MCF 10A (cell line): Measurements from ENCODE around the gene TGFBR3. TPM values are rescaled to one million over a fixed set of nuclear protein-coding genes. Genes with fewer than 3 reads are reported as not detected.

Experiments used
- BruUV-seq: library from RNA; stranded (reverse); fragments of 400-500 nt; replicated peaks from 2 replicates; lab custom pipeline; 2021; lab: Mats Ljungman, UMichigan
- CTCF ChIA-PET: fragments of 300-600 bp; sonication (Branson Sonifier 250); formaldehyde crosslinking; extraction: SDS; loops from one replicate; lab custom pipeline; 2021; ENCODE audit warnings: antibody characterized with exemption, inconsistent platforms; lab: Yijun Ruan, JAX
- POLR2A ChIA-PET: fragments of 300-600, 350-650 bp; sonication (Branson Sonifier 250); formaldehyde crosslinking; extraction: SDS; loops from one replicate; lab custom pipeline; 2020; ENCODE audit warnings: antibody characterized with exemption, inconsistent platforms; lab: Yijun Ruan, JAX
- DNase-seq: peaks from one replicate; pipeline ENCODE4 v3.0.0-alpha.2; 2018; ENCODE audit not compliant: unreplicated experiment
- H3K27ac Mint-ChIP-seq: one replicate; pipeline ENCODE4 v1.8.0; 2022; ENCODE audit warnings: mild to moderate bottlenecking, low read depth, mixed read lengths; ENCODE audit not compliant: unreplicated experiment
- H3K27me3 Mint-ChIP-seq: one replicate; pipeline ENCODE4 v1.8.0; 2022; ENCODE audit warnings: mixed read lengths; ENCODE audit not compliant: insufficient read depth, unreplicated experiment
- H3K36me3 Mint-ChIP-seq: one replicate; pipeline ENCODE4 v1.8.0; 2022; ENCODE audit warnings: mild to moderate bottlenecking, moderate library complexity, mixed read lengths; ENCODE audit not compliant: insufficient read depth, unreplicated experiment
- H3K4me1 Mint-ChIP-seq: one replicate; pipeline ENCODE4 v1.8.0; 2022; ENCODE audit warnings: mixed read lengths; ENCODE audit not compliant: insufficient read depth, unreplicated experiment
- H3K4me3 Mint-ChIP-seq: one replicate; pipeline ENCODE4 v1.8.0; 2022; ENCODE audit warnings: mild to moderate bottlenecking, moderate library complexity, mixed read lengths; ENCODE audit not compliant: unreplicated experiment
- H3K9me3 Mint-ChIP-seq: one replicate; pipeline ENCODE4 v1.8.0; 2022; ENCODE audit warnings: mixed read lengths; ENCODE audit not compliant: unreplicated experiment
- intact Hi-C: fragments of 100-400 bp; cut with micrococcal nuclease; formaldehyde crosslinking; loops from 2 replicates; pipeline ENCODE4 v1.14.1; 2022
- total RNA-seq: library from RNA; stranded (reverse); gene quantifications from 2 replicates; pipeline ENCODE4 v1.2.3, GENCODE V29; 2022
- TF ChIP-seq, protein P1 (sequence below): fragments of 200-600 bp; IDR thresholded peaks from one replicate; pipeline ENCODE4 v1.8.0; 2022; ENCODE audit warnings: antibody characterized with exemption, mild to moderate bottlenecking; ENCODE audit not compliant: unreplicated experiment

The TGFBR3 gene
- total RNA-seq, 1 experiment from 2014 or later: 12.0 TPM

- H3K27ac Mint-ChIP-seq: no peak overlapping the region
- CTCF ChIA-PET: interaction anchor here (1.0 to 1.4 kb wide), 4 partner anchors 8 to 201 kb away, joined by 3 to 5 read pairs (median 4); no protein-coding TSS in a partner anchor
- peaks cover 50% of the 10 kb centered on the region for H3K4me1 Mint-ChIP-seq
- H3K36me3 Mint-ChIP-seq: peaks cover 60% of the 10 kb centered on the region
- H3K9me3 Mint-ChIP-seq: no peaks in the 10 kb centered on the region
- TF ChIP-seq, protein P1, sequence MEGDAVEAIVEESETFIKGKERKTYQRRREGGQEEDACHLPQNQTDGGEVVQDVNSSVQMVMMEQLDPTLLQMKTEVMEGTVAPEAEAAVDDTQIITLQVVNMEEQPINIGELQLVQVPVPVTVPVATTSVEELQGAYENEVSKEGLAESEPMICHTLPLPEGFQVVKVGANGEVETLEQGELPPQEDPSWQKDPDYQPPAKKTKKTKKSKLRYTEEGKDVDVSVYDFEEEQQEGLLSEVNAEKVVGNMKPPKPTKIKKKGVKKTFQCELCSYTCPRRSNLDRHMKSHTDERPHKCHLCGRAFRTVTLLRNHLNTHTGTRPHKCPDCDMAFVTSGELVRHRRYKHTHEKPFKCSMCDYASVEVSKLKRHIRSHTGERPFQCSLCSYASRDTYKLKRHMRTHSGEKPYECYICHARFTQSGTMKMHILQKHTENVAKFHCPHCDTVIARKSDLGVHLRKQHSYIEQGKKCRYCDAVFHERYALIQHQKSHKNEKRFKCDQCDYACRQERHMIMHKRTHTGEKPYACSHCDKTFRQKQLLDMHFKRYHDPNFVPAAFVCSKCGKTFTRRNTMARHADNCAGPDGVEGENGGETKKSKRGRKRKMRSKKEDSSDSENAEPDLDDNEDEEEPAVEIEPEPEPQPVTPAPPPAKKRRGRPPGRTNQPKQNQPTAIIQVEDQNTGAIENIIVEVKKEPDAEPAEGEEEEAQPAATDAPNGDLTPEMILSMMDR: no peak
- intact Hi-C loops: no loop called here
- H3K27me3 Mint-ChIP-seq: no peaks in the 10 kb centered on the region
- no TSS peak for BruUV-seq
- POLR2A ChIA-PET: interaction anchor here (0.9 to 1.8 kb wide), 5 partner anchors 9 to 199 kb away, joined by 3 to 7 read pairs (median 4); no protein-coding TSS in a partner anchor
- H3K4me3 Mint-ChIP-seq: no peak overlapping the region
- no peak for DNase-seq
These were observed 158.2 kb downstream of the TGFBR3 start for GRCh38 chr1:91727763-91728162.

- no TSS peak for BruUV-seq
- H3K27ac Mint-ChIP-seq: peak overlapping the region; percentile 82
- ChIA-PET CTCF (interaction anchor here (0.6 to 1.4 kb wide), 2 partner anchors 10 to 155 kb away, joined by 4 to 5 read pairs; no protein-coding TSS in a partner anchor), POLR2A (interaction anchor here (0.6 to 1.8 kb wide), 5 partner anchors 10 to 1905 kb away, joined by 3 to 7 read pairs (median 3); no protein-coding TSS in a partner anchor)
- peak; percentile 68 for DNase-seq
- H3K4me1 Mint-ChIP-seq: peaks cover 36% of the 10 kb centered on the region
- H3K27me3 Mint-ChIP-seq: no peaks in the 10 kb centered on the region
- TF ChIP-seq, protein P1: no peak
- no peak overlapping the region for H3K4me3 Mint-ChIP-seq
- intact Hi-C loops: no loop called here
- peaks cover 60% of the 10 kb centered on the region for H3K36me3 Mint-ChIP-seq
- no peaks in the 10 kb centered on the region for H3K9me3 Mint-ChIP-seq
These were observed 159.8 kb downstream of the TGFBR3 start for GRCh38 chr1:91725989-91726721.

DNA sequence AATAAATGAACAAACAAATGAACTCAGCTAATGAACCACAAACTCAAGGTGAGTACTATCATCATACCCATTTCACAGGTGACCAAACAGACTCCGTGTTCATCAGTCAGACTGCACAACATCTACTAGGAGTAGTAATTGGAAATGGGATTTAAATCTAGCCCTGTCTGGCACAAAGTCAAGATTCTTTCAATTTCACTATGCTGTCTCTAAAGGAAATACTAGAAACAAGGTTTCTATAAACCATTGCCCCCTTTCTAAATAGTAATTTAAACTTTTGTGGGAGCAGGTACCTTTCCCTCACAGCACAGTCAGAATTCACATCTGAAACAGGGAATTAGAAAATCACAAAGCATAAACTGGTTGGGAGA, 160.3 kb downstream of the TGFBR3 start:
- no peak for DNase-seq
- H3K36me3 Mint-ChIP-seq: peaks cover 64% of the 10 kb centered on the region
- TF ChIP-seq, protein P1: no peak
- H3K4me1 Mint-ChIP-seq: peaks cover 33% of the 10 kb centered on the region
- H3K27me3 Mint-ChIP-seq: no peaks in the 10 kb centered on the region
- ChIA-PET CTCF (interaction anchor here (1.7 kb wide), 1 partner anchor 202 kb away, joined by 5 read pairs; no protein-coding TSS in a partner anchor), POLR2A (interaction anchor here (0.6 to 2.4 kb wide), 5 partner anchors 34 to 1904 kb away, joined by 3 to 11 read pairs (median 3); no protein-coding TSS in a partner anchor)
- H3K27ac Mint-ChIP-seq: peak overlapping the region; percentile 82
- H3K4me3 Mint-ChIP-seq: no peak overlapping the region
- intact Hi-C loops: no loop called here
- BruUV-seq: no TSS peak
- no peaks in the 10 kb centered on the region for H3K9me3 Mint-ChIP-seq

DNA sequence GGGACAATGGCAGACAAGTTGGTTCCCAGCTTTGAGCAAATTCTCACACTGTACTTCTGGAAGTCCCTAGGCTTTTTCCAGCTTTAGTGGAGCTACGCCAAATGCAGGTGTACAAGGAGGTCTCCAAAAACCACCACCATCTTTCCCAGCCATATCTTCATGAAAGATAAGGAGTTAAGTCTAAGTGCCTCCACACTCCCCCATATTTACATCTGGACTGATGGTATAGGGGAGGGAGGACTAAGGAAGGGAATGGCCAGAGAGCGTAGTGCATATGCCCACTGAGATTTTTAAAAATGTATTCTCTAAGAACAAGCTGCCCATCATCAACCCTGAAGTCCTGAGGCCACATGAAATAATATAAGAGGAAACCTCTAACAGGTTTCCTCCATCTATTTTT, 161.3 kb downstream of the TGFBR3 start:
- Mint-ChIP-seq H3K27ac (peak overlapping the region; percentile 82), H3K4me3 (no peak overlapping the region), H3K36me3 (peaks cover 72% of the 10 kb centered on the region), H3K4me1 (peaks cover 23% of the 10 kb centered on the region), H3K27me3 (no peaks in the 10 kb centered on the region), H3K9me3 (no peaks in the 10 kb centered on the region)
- ChIA-PET POLR2A (interaction anchor here (0.6 to 2.4 kb wide), 7 partner anchors 12 to 187 kb away, joined by 3 to 11 read pairs (median 4); no protein-coding TSS in a partner anchor), CTCF (interaction anchor here (0.6 to 1.7 kb wide), 8 partner anchors 8 to 325 kb away, joined by 3 to 6 read pairs (median 4); partner anchors contain the start of gene TGFBR3)
- no peak for DNase-seq
- intact Hi-C loops: no loop called here
- TF ChIP-seq, protein P1: no peak
- no TSS peak for BruUV-seq
